GM23248 (cell line): ENCODE results near the gene GJA8.

Experiments
- EZH2 ChIP-seq: fragments of 200-600 bp; sonication (generic); IDR thresholded peaks from 2 replicates; pipeline ENCODE4 v1.6.1; 2018; ENCODE audit warnings: antibody characterized with exemption, mild to moderate bottlenecking; ENCODE audit not compliant: insufficient read depth, poor library complexity, severe bottlenecking
- EZH2phosphoT487 ChIP-seq: fragments of 200-600 bp; sonication (generic); IDR thresholded peaks from 2 replicates; pipeline ENCODE4 v1.6.1; 2018; ENCODE audit warnings: antibody characterized with exemption, moderate library complexity, mild to moderate bottlenecking, low read depth; ENCODE audit not compliant: insufficient read depth

- TF ChIP-seq EZH2 (no peak), EZH2phosphoT487 (no peak)
These were observed 7.5 kb upstream of the GJA8 start for GRCh38 chr1:147895123-147895522.
